Stimulated activated CD8-positive, alpha-beta memory T cell treated with anti-CD3 and anti-CD28 coated beads, Interleukin-7, amount 100 ng/mL, for 48 hours (primary cell): ENCODE measurements around the gene IER3.
A peak's percentile ranks its signal among the peaks of the same experiment; 100 is the strongest.

Source experiments
- DNase-seq, 2 donors: peaks; one replicate each; pipeline ENCODE4 v3.0.0-alpha.2; 2020; ENCODE audit warnings: low read depth in 1 of 2; ENCODE audit errors: extremely low read depth in 1 of 2

The IER3 gene, protein sequence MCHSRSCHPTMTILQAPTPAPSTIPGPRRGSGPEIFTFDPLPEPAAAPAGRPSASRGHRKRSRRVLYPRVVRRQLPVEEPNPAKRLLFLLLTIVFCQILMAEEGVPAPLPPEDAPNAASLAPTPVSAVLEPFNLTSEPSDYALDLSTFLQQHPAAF

DNA sequence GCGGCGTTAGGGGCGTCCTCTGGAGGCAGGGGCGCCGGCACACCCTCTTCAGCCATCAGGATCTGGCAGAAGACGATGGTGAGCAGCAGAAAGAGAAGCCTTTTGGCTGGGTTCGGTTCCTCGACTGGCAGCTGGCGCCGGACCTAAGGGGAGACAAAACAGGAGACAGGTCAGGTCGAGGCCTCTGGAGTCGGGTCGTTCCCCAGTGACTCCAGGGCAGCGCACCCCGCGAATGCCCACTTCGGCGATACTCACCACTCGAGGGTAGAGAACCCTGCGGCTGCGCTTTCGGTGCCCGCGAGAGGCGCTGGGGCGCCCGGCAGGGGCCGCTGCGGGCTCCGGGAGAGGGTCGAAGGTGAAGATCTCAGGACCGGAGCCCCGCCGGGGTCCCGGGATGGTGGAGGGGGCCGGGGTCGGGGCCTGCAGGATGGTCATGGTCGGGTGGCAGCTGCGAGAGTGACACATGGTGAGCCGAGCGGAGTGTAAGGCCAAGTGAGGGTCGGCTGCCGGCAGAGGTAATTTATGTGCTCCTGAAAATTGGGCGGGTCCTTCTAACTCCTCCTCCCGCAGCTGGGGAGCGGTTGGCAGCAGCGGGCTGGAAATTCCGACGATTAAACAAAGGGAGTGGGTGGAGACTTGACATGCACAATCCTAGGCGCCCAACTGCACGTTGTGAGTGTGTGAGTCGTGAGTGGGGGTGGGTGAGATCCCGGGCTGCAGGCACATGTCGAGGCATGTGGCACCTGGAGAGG, at the start of gene IER3:
Gene IER3 (minus strand): TSS at position 494 of the 752 bp plus-strand sequence. CDS start 29 bp downstream, at position 465.
- DNase-seq: peak; percentile 80 to 84

DNA sequence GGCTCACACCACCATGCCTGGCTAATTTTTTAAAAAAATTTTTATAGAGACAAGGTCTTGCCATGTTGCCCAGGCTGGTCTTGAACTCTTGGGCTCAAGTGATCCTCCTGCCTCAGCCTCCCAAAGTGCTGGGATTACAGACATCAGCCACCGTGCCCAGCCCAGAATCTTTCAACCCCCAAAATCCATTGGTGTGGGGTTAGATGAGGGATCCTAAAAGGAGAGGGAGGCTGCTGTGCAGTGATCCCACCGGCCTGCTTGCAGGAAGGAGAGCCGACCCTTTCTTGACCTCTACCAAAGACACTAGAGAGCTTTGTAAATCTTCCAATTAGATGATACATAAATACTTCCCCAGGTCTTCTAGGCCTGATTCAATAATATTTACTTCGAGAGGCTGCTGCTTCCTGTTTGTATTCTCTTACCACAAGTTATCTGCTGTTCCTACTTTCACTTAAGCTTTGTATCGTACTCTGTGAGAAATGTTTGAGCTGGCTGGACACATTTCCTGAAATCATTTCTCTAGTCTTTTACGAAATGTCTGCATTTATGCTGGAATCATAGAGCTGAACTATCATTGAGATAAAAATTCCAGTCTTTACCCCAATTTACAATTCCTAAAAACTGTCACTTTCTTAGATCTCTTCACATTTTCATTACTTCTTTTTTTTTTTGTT, 49.3 kb upstream of the IER3 start:
- DNase-seq: no peak

DNA sequence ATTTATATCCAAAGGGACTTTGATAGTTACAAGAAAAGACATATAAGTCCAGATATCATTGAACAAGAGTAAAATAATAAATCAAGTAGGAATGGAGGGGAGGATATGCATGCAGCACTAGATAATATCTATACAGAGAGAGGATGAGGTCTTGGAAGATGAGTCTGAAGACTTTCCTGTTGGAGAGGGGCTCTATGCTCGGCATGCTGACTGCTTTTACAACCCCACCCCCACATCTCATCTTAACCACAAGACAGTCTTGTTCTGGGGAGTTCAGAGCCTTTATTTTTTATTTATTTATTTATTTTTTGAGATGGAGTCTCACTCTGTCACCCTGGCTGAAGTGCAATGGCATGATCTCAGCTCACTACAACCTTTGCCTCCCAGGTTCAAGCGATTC, 48.4 kb upstream of the IER3 start:
- no peak for DNase-seq

DNA sequence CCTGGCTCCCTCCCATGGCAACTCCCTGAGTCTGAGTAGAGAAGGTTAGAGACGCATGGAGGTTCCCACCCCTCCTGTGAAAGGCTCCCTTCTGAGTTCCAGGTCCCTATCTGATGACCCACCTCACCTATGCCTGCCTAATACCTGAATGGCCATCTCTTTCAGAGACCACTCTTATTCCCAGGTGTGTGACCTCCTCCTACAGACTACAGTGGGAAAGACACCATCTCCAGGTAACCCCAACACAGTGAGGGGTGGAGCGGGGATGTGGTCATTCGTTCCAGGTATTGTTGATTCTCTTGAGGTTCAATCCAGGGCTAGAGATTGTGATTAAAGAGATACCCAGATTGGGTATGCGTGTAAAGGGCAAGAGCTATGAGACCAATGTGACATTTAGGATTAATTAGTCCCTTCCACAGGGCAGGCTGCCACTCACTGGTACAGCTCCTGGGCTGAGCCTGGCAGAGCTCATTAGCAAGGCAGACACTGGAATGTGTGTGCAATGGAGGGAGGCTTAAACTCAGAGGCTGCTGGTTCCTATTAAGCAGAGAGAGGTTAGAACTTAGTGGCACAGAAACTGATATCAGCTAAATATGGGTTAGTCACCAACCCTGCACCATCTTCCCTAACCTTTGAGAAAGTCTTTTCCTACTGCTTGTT, 46.5 kb upstream of the IER3 start:
- no peak for DNase-seq

DNA sequence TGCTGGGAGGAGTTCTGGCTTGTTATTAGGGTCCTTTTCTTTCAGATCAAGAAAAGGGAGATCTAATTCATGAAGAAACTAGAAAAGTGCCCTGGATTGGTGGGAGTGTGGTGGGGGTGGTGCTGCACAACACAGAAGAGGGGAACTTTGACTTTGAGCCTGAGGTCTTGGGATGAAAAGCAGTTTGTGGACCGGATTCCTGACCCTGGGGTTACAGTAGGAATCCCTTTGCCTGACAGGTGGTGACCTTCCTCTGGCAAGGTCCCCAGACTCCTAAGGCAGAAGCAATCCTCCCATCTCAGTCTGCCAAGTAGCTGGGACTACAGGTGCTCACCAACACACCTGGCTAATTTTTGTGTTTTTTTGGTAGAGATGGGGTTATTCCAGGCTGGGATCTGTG, 45.3 kb upstream of the IER3 start:
- DNase-seq: no peak

DNA sequence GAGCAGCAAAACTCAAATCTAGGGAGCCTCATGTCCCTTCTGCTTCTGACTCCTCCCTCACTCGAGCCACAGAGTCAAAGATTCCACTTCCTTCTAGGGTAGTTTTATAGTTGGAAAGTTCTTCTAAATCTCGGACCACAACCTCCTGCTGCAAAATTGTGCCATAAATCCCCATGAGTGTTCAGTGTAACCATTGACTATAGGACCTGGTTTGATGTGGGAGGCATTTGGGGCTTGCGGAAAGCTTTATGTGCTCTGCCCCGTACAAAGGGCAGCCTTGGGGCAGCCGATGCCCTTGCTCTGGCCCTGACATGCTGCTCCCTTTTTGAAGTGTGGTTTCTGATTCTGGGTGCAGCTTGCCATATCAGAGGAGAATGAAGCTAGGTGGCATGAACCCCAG, 43.6 kb upstream of the IER3 start:
- no peak for DNase-seq

DNA sequence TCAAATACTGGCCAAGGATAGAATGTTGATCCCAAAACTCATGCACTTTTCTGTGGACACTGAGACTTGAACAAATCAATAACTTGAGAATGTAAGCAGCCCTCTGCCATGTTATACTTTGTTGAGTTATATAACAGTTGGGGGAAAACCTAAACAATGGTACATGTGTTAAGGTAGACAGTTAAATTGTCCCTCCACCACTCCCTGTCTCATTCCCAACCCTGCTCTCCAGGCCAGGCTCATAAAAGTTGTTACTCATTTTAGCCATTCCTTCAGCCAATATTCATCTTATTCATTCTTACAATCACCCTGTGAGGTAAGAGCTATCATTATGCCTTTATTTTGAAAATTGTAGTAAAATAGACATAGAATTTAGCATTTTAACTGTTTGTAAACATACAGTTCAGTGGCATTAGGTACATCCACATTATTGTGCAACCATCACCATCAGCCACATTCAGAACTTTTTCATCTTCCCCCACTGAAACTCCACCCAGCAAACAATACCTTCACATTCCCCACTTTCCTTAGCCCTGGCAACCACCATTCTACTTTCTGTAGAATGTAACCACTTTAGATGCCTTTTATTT, 38.2 kb upstream of the IER3 start:
- DNase-seq: no peak

DNA sequence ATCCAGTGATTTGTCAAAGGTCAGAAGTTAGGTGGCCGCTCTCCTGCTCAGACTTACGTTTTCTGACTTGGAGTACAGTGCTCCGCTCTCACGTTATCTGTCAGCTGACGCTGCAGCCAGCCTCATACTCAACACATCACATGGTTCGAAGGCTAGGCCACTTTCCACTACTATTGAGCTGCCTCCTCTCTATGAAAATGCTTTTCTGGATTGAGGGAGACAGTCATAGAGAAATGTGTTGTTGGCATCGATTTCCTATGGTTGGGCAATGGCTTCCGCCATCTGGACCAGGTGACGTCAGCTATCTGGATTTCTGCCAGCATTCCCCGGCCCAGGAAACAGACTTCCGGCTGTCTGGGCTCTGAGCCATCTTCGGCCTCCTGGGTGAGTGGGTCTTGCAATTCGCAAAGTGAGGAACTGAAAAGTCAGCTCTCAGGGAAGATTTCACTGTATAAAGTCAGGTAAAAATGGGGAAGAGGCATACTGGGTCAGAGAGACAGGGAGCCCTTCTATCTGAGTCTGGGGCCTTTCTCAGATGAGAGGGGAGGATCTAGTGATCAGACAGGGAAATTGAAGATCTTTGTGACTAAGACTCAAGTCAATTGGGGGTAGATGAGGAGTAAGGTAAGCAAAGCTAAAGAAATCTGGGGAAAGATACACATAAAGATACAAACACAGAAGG, 37.5 kb upstream of the IER3 start:
- no peak for DNase-seq

DNA sequence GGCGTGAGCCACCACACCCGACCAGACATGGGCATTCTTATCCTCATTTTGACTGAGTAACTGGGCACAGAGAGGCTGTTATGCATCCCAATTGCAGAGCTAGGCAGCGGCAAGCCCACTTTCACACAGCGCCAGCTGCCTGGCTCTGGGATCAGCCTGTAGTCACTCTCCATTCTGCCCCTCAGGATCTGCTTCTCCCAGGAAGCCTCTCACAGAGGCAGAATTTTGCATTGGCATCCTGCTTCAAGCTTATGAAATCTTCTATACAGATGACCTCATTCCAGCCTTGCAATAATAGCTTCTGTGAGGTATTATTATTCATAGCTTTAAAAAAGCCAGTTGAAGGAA, 37.0 kb upstream of the IER3 start:
- no peak for DNase-seq

DNA sequence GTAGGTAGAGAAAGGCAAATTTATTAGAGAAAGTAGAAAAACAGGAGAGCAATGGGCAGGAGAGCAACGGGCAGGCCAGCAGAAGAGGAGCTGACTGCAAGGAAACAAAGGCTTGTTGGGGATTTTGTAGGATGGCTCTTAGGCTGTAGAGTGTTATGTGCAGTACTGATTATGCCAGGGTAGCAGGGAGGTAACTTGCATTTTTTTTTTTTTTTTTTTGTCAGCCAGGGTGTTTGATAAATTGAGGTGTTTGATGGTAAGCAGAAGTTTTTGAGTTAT, 36.2 kb upstream of the IER3 start:
- DNase-seq: no peak

DNA sequence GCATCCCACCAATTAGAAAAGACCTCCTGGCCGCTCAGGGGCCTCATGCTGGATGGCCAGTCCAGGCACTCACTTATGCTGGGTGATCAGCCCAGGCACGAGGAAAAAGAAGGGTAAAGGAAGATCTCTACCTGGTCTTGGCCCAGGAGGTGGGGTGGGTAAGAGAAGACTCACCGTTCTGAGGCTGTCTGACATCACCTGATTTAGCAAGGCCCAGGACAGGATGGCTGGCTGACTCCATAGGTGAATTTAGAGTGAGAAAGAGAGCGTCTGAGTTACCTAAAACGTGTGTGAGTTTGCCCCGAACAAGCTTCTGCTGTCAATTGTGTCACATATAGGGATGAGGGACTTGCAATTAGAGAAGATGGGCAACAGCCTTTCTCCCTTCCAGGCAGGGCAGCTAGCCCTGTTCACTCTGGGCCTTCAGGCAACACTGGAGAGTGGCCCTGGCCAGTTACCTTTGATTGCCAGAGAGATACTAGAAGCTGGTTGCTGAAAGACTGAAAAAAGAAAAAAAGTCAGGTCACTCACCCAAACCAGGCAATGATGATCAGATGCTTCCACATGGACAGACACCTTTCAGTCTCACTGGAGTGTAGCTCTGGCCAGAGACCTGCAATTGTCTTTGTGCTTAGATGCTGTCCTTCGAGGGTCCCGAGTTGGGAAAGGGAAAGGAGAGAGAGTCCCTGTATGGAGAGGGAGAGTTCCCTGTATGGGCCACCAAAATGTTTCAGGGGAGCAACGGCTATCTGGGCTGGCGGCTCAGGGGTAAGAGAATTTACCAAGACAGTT, 35.7 kb upstream of the IER3 start:
- DNase-seq: no peak

DNA sequence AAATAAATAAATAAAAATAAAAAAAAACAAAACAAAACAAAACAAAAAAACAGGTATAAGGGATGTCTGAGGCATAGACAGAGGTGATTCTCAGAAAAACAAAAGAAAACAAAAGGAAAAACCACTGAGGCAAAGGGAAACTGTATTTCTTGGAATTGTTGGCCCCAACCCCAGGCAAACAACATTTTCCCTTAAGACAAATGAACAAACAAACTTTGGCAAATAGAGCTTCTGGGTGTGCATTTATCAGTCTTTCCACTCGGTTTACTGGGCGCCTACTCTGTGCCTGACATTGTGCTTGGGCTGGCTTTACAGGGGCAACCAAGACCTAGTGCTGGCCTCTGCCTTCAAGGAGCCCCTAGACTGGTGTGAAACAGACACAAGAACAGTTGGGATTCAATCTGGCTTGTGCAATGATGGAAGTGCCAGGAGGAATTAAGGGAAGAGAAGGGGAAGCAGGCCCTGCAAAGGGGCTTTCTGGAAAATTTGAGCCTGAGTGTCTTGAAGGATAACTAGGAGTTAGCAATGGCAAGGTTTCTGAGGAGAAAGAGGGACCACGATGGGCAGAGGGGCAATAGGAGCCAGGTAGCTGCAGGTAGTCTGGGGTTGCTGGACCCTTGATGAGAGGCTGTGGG, 33.8 kb upstream of the IER3 start:
- no peak for DNase-seq

DNA sequence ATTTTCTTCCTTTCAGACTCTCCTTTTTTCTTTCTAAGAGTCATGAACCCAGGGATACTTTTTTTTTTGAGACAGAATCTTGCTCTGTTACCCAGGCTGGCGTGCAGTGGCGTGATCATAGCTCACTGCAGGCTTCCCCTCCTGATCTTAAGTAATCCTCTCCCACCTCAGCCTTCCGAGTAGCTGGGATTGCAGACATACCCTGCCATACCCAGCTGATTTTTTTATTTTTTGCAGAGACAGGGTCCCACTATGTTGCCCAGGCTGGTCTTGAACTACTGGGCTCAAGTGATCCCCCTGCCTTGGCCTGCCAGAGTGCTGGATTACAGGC, 32.8 kb upstream of the IER3 start:
- no peak for DNase-seq

DNA sequence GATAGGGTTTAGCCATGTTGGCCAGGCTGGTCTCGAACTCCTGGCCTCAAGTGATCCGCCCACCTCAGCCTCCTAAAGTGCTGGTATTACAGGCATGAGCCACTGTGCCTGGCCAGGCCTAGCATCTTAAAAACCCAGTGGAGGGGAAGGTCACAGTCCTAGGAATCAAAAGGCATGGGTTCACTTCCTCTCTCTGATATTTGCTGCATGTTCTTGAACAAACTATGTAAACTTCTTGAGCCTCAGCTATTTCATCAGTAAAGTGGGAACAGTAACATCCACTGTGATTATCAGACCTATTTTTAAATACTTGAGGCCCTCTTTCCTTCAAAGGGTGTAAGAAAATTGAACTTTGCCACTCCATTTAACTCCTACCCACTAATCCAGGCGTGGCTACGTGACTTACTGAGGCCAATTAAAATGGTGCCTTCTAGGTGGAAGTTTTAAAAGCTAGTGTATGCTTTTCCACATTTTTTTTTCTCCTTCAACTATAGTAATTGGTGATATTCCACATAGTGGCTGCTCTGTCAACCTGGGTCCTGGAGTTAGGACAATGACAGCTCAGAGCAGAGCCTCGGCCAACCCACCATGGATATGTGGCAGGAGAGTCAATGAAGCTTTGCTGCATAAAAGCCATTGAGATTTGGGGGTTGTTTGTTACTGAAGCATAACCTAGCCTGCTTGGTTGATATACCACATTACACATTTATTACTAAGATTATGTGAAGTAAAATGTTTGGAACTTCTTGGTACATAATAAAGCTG, 32.2 kb upstream of the IER3 start:
- DNase-seq: no peak

DNA sequence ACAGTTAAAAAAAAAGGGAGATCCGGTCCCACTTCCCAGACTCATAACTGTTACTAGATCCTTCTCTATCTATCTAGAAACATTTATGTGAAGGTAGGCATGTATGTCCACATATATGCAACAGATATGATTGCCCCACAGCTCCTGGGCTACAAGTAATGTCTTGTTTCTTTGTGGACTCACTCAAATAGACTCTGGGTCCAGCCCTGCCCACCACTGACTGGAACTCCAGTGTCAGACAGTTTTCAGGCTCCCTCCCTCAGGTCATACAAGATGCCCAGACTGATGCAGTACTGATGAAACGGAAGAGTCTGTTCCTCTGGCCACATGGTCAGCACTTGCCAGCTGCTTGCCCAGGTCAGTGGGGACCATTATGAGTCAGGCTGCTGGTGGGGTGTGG, 30.8 kb upstream of the IER3 start:
- DNase-seq: no peak

DNA sequence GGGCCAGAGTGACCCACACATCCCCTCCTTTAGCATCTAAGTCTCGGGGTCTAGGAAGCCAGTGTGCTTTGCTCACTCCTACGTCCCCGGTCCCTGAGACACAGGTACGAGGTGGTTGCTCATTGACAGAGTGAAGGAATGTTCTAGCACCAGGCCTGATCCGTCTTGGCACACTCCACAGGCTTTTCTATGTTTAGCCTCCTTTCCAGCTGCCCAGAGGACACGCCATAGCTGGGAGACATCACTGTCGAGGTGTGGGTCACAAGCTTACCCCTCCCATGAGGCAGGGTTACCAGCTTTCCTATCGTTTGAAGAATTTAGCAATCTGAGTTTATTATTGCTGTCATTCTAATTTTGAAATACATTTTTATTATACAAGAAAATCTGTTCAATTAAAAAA, 30.4 kb upstream of the IER3 start:
- DNase-seq: no peak

DNA sequence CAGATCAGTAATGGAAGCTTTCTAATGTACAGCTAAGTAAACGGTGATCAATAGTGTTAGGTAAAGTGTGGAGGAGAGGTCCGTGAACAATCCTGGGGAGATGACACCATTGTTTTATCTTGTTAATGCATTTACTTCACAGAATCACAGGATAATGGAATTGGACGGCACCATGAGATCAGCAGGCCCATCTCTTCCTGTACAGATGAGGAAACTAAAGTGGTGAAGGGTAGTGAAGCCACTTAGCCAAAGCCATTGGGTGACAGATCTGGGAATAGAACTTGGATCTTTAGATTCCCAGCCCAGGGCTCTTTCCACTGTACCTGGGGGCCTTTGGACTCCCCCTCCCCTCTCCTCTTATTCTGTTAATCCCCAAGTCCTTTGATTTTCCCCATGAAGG, 26.2 kb upstream of the IER3 start:
- DNase-seq: no peak

DNA sequence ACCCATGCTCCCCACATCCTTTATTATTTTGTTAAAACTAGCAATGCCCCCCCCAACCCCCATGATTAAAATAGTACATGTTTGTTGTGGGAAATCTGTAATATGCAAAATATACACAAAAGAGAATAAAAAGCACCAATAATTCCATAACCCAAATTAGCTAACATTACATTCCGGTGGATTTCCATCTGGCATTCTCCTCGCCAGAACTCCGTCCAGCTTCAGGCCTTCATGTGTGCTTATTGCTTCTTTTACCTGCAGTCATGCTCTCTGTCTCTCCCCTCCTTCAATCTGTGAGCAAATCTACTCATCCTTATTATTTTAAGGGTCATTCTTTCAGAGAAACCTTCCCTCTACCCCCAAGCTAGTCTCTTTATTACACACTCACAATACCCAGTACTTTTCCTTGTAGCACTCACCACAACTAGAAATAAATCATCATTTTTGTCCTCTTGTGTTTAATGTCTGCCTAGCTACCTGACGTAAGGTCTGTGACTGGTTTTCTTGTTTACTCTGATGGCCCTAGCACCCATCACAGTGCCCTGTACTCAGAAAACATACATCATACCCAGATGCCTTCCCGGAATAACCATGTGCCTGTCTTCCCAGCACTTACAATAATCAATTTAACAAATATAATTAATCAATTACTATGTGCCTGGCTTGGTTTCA, 25.6 kb upstream of the IER3 start:
- DNase-seq: peak in 1 of 2 donors; percentile 40
